ENCODE measurements around the gene CTSA. TPM values are rescaled to one million over a fixed set of nuclear protein-coding genes. Genes with fewer than 3 reads are reported as not detected.
"Not testable (repeated sequence)": the region's sequence is repeated elsewhere in the genome, so short reads cannot be mapped to it uniquely, and the experiment has no call there.

Gene CTSA
- total RNA-seq, 2 donors from 2014 or later = 41.0 to 43.8 TPM

DNA sequence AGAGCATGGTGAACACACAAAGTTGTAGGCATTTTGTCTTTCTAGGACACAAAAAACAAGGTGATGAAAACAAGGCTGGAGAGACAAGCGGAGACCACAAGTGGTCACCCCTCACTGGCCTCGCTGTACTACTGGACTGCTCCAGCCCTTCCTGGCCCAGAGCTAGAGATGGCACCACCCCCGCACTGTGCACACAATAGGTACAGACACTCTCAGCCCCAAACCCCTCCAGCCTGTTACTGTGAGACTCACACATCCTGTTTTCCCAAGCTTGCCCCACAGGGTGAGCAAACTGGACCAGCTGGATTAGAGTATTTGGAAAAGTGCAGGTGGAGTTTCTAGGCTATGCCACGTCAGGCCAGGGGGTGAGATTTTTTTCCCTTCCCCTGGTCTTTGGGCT lies 18.5 kb upstream of the CTSA start:
- Histone ChIP-seq H3K27me3 (no peaks in the 10 kb centered on the region), H3K36me3 (replicated peaks in 1 of 2; ENCODE audit: insufficient read depth in 1 of 2, low read depth in 2 of 2) (no peaks in the 10 kb centered on the region), H3K27ac (no peak overlapping the region), H3K4me1 (no peaks in the 10 kb centered on the region), H3K4me3 (no peak overlapping the region), H3K9me3 (no peaks in the 10 kb centered on the region)
- no peak for DNase-seq
- no peak for ATAC-seq
- WGBS, 2 donors = 81 to 87% methylated on average over 4 of the region's 4 CpGs
- intact Hi-C loops (cut with DNase I) = no loop called here
- no peak for TF ChIP-seq POLR2A (IDR thresholded peaks at IDR 0.05)
- TF ChIP-seq, protein P1, sequence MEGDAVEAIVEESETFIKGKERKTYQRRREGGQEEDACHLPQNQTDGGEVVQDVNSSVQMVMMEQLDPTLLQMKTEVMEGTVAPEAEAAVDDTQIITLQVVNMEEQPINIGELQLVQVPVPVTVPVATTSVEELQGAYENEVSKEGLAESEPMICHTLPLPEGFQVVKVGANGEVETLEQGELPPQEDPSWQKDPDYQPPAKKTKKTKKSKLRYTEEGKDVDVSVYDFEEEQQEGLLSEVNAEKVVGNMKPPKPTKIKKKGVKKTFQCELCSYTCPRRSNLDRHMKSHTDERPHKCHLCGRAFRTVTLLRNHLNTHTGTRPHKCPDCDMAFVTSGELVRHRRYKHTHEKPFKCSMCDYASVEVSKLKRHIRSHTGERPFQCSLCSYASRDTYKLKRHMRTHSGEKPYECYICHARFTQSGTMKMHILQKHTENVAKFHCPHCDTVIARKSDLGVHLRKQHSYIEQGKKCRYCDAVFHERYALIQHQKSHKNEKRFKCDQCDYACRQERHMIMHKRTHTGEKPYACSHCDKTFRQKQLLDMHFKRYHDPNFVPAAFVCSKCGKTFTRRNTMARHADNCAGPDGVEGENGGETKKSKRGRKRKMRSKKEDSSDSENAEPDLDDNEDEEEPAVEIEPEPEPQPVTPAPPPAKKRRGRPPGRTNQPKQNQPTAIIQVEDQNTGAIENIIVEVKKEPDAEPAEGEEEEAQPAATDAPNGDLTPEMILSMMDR (IDR thresholded peaks at IDR 0.05) = no peak

DNA sequence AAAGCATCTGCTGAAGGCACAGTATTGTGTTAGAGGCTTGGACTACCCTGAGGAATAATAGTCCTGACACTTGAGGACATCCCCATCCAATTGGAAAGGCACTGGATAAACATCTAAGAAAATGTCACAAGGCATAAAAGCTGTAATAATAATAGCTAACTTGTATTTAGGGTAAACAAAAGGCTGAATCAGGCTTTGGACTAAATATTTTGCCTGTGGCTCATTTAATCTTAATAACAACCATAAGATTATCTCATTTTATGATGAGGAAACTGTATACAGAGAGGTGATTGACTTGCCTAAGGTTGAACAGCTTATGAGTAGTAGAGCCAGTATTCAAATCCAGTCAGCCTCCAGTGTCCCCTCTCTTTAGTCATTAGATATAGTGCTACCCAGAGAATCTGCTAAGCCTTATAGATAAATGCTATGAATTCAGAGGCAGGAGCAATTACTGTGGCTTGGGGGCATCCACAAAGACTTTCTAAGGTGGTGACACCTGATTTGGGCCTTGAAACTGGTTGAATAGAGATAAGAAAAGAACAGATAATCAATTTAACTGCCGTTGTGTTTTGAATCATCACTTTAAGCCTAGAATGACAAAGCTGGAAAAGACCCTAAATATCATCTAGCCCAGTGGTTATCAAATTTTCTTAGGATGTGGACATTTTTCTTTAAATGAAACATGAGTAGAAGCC lies 17.6 kb upstream of the CTSA start:
- no peaks in the 10 kb centered on the region for H3K27me3 ChIP-seq
- no peaks in the 10 kb centered on the region for H3K4me1 ChIP-seq
- ATAC-seq (no peak), DNase-seq (no peak)
- peaks cover 0 to 3% of the 10 kb centered on the region in 2 donors for H3K36me3 ChIP-seq (replicated peaks in 1 of 2; ENCODE audit: insufficient read depth in 1 of 2, low read depth in 2 of 2)
- 20 to 29% methylated on average over 1 of the region's 1 CpG for WGBS, 2 donors
- no peaks in the 10 kb centered on the region for H3K9me3 ChIP-seq
- no peak overlapping the region for H3K27ac ChIP-seq
- TF ChIP-seq, protein P1 (IDR thresholded peaks at IDR 0.05) = no peak
- no peak for TF ChIP-seq POLR2A (IDR thresholded peaks at IDR 0.05)
- intact Hi-C loops (cut with DNase I) = no loop called here
- no peak overlapping the region for H3K4me3 ChIP-seq

DNA sequence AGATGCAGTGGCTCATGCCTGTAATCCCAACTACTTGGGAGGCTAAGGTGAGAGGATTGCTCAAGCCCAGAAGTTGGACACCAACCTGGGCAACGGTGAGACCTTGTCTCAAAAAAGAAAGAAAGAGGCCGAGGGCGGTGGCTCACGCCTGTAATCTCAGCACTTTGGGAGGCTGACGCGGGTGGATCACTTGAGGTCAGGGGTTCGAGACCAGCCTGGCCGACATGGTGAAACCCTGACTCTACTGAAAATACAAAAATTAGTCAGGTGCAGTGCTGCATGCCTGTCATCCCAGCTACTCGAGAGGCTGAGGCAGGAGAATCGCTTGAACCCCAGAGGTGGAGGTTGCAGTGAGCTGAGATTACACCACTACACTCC lies 17.0 kb upstream of the CTSA start:
- H3K27ac ChIP-seq; H3K36me3 ChIP-seq (replicated peaks in 1 of 2; ENCODE audit: insufficient read depth in 1 of 2, low read depth in 2 of 2); H3K4me1 ChIP-seq; H3K4me3 ChIP-seq; intact Hi-C loops (cut with DNase I); DNase-seq; H3K27me3 ChIP-seq; H3K9me3 ChIP-seq; ATAC-seq: not testable (repeated sequence)
- WGBS, 2 donors = 89 to 92% methylated on average over 10 of the region's 10 CpGs

DNA sequence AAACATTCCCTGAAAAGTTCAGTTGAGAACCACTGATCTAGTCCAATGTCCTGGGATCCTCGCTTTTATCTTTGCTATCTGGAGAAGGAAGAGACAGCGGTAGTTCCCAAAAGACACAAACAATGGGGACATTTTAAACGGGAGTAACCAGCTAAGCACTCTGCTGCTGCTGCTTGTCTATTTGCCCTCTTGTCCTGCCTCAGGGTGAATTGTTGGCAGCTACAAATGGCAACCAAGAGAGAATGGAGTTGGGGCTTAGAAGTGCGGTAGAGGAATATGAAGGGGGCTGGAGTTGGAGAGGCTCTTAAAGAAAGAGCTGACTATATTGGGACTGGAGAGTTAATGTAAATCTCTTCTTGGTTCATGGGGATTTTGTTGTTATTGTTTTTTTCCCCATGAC lies 16.6 kb upstream of the CTSA start:
- DNase-seq (no peak), ATAC-seq (no peak)
- Histone ChIP-seq H3K4me3 (no peak overlapping the region), H3K4me1 (no peaks in the 10 kb centered on the region), H3K27ac (no peak overlapping the region), H3K27me3 (no peaks in the 10 kb centered on the region), H3K9me3 (no peaks in the 10 kb centered on the region), H3K36me3 (replicated peaks in 1 of 2; ENCODE audit: insufficient read depth in 1 of 2, low read depth in 2 of 2) (peaks cover 0 to 3% of the 10 kb centered on the region in 2 donors)
- TF ChIP-seq, protein P1 (IDR thresholded peaks at IDR 0.05) = no peak
- TF ChIP-seq POLR2A (IDR thresholded peaks at IDR 0.05) = no peak
- intact Hi-C loops (cut with DNase I) = no loop called here
- WGBS, 2 donors = 75 to 81% methylated on average over 4 of the region's 4 CpGs

DNA sequence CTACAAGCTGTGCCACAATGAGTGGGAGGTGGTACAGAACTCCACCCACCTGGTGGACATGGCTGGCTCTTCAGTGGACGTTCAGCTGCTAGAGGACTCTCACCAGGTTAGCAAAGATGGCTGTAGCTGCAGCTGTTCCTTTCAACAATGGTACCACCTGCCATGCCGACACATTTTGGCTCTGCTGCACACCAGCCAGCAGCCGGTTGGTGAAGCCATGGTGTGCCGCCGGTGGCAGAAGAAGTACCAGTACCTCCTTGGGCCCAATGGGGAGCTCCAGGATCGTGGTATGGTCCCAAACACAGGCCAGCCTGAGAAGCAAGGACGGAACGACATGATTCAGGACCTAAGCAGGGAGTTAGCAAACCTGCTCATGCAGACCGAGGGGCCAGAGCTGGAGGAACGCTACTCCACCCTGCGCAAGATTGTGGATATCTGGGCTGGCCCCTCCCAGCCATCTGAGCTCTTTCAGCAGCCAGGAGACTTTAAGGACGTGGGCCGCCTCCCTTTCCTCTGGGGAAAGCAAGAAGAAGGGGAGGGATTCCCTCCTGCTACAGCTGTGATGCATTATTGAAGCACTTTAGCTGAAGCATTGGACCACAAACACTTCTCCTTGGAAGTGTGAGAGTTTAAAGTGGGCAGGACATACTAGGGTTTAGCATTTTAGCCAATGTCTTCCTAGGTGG lies 12.9 kb upstream of the CTSA start:
- H3K27me3 ChIP-seq = no peaks in the 10 kb centered on the region
- H3K27ac ChIP-seq = no peak overlapping the region
- intact Hi-C loops (cut with DNase I) = no loop called here
- no peak for ATAC-seq
- TF ChIP-seq, protein P1 (IDR thresholded peaks at IDR 0.05) = no peak
- H3K9me3 ChIP-seq = no peaks in the 10 kb centered on the region
- WGBS, 2 donors = 91 to 94% methylated on average over 8 to 13 of the region's 13 CpGs
- H3K36me3 ChIP-seq (replicated peaks in 1 of 2; ENCODE audit: insufficient read depth in 1 of 2, low read depth in 2 of 2) = peaks cover 0 to 4% of the 10 kb centered on the region in 2 donors
- DNase-seq = no peak
- no peak overlapping the region for H3K4me3 ChIP-seq
- H3K4me1 ChIP-seq = peaks cover 10% of the 10 kb centered on the region

Measured in body of pancreas (tissue), 4 donors.